Endodermal cell (in vitro differentiated cells): ENCODE measurements around the gene SNX5. TPM values are rescaled to one million over a fixed set of nuclear protein-coding genes. Genes with fewer than 3 reads are reported as not detected.
A peak's percentile ranks its signal among the peaks of the same experiment; 100 is the strongest.

Source experiments
- DNase-seq: peaks from one replicate; pipeline ENCODE4 v3.0.0-alpha.2; 2017
- H3K27ac ChIP-seq: 2 replicates; pipeline ENCODE4 v1.5.1; 2013; ENCODE audit warnings: mild to moderate bottlenecking, low read depth, low read length, moderate library complexity
- H3K27me3 ChIP-seq: 2 replicates; pipeline ENCODE4 v1.6.1; 2013; ENCODE audit warnings: mild to moderate bottlenecking, low read length, moderate library complexity; ENCODE audit not compliant: insufficient read depth, control insufficient read depth, poor library complexity, severe bottlenecking
- H3K36me3 ChIP-seq: 2 replicates; pipeline ENCODE4 v1.7.0; 2013; ENCODE audit warnings: mild to moderate bottlenecking, low read length, moderate library complexity; ENCODE audit not compliant: control insufficient read depth, insufficient read depth
- H3K4me1 ChIP-seq: one replicate; pipeline ENCODE4 v1.7.0; 2013; ENCODE audit warnings: low read length; ENCODE audit not compliant: control insufficient read depth, insufficient read depth
- H3K4me3 ChIP-seq: 2 replicates; pipeline ENCODE4 v1.5.1; 2013; ENCODE audit warnings: mild to moderate bottlenecking, low read length, moderate library complexity
- H3K9ac ChIP-seq: 2 replicates; pipeline ENCODE4 v1.6.1; 2013; ENCODE audit warnings: mild to moderate bottlenecking, low read length, moderate library complexity; ENCODE audit not compliant: poor library complexity, severe bottlenecking; ENCODE audit errors: extremely low read depth
- H3K9me3 ChIP-seq: 2 replicates; pipeline ENCODE4 v1.6.1; 2013; ENCODE audit warnings: mild to moderate bottlenecking, low read length, moderate library complexity; ENCODE audit not compliant: control insufficient read depth
- H3K27ac Mint-ChIP-seq: 2 replicates; pipeline ENCODE4 v1.8.0; 2020; ENCODE audit warnings: mixed read lengths
- H3K27me3 Mint-ChIP-seq: 2 replicates; pipeline ENCODE4 v1.8.0; 2021; ENCODE audit warnings: mild to moderate bottlenecking, mixed read lengths; ENCODE audit not compliant: insufficient read depth
- H3K36me3 Mint-ChIP-seq: 2 replicates; pipeline ENCODE4 v1.8.0; 2020; ENCODE audit warnings: low read depth, mixed read lengths
- H3K4me1 Mint-ChIP-seq: 2 replicates; pipeline ENCODE4 v1.8.0; 2020; ENCODE audit warnings: mixed read lengths
- H3K4me3 Mint-ChIP-seq: 2 replicates; pipeline ENCODE4 v1.8.0; 2020; ENCODE audit warnings: mild to moderate bottlenecking, moderate library complexity, mixed read lengths
- H3K9me3 Mint-ChIP-seq: 2 replicates; pipeline ENCODE4 v1.8.0; 2020; ENCODE audit warnings: mild to moderate bottlenecking, mixed read lengths
- CTCF ChIP-seq: fragments of 200-600 bp; sonication (generic); conservative IDR thresholded peaks from 2 replicates; pipeline ENCODE4 v1.5.0; 2021; ENCODE audit warnings: antibody characterized with exemption, mild to moderate bottlenecking
- WGBS, 2 experiments: methylation state at CpG; one replicate each; pipeline versions ENCODE4 v1.1.5 to v1.1.7; 2013; ENCODE audit warnings: missing lambda C conversion rate in 2 of 2, mixed read lengths in 1 of 2; ENCODE audit not compliant: insufficient coverage in 1 of 2, insufficient read length in 1 of 2; 5-methylcytosine and 5-hydroxymethylcytosine counted together
- total RNA-seq, 2 donors: library from RNA; stranded (reverse); fragmentation: NEBNext Ultra II Directional in 1 of 2; extraction: Animal tissue kit (Norgen Biotek cat#: 25700) in 1 of 2; gene quantifications; 2 replicates in 1 of 2; 3 replicates in 1 of 2; pipeline ENCODE4 v1.2.1, GENCODE V29; 2021

The SNX5 gene
- total RNA-seq, 2 donors from 2014 or later = 170 to 171 TPM

- no peaks in the 10 kb centered on the region for H3K9me3 ChIP-seq
- Mint-ChIP-seq H3K4me1 (peaks cover 55% of the 10 kb centered on the region), H3K4me3 (peak overlapping the region; percentile 95), H3K36me3 (peaks cover 57% of the 10 kb centered on the region), H3K27ac (peak overlapping the region; percentile 83), H3K27me3 (no peaks in the 10 kb centered on the region), H3K9me3 (no peaks in the 10 kb centered on the region)
- H3K27ac ChIP-seq = no peak overlapping the region
- peak overlapping the region; percentile 91 for H3K4me3 ChIP-seq
- 52 to 62% methylated on average over 3 of the region's 3 CpGs for WGBS, 2 experiments
- no peak for TF ChIP-seq CTCF
- H3K4me1 ChIP-seq = peaks cover 21% of the 10 kb centered on the region
- DNase-seq = no peak
- H3K27me3 ChIP-seq = no peaks in the 10 kb centered on the region
- H3K36me3 ChIP-seq = peaks cover 46% of the 10 kb centered on the region
- peak overlapping the region; percentile 99 for H3K9ac ChIP-seq
These were observed 4.0 kb downstream of the SNX5 start for GRCh38 chr20:17964632-17965031.

- no peak overlapping the region for H3K9ac ChIP-seq
- Mint-ChIP-seq H3K9me3 (no peaks in the 10 kb centered on the region), H3K36me3 (peaks cover 57% of the 10 kb centered on the region), H3K4me1 (peaks cover 61% of the 10 kb centered on the region), H3K27ac (peak overlapping the region; percentile 39), H3K27me3 (no peaks in the 10 kb centered on the region), H3K4me3 (peak overlapping the region; percentile 95)
- no peak for DNase-seq
- TF ChIP-seq CTCF = no peak
- 100% methylated on average over 1 of the region's 1 CpG; no CpG with 5 or more reads in 1 of the 2 experiments for WGBS, 2 experiments
- peak overlapping the region; percentile 91 for H3K4me3 ChIP-seq
- H3K36me3 ChIP-seq = peaks cover 52% of the 10 kb centered on the region
- peaks cover 26% of the 10 kb centered on the region for H3K4me1 ChIP-seq
- no peak overlapping the region for H3K27ac ChIP-seq
- H3K9me3 ChIP-seq = no peaks in the 10 kb centered on the region
- no peaks in the 10 kb centered on the region for H3K27me3 ChIP-seq
These were observed 4.5 kb downstream of the SNX5 start for GRCh38 chr20:17964073-17964472.

- peak overlapping the region; percentile 95 for H3K4me3 Mint-ChIP-seq
- Histone ChIP-seq H3K9ac (no peak overlapping the region), H3K9me3 (no peaks in the 10 kb centered on the region), H3K4me1 (peaks cover 34% of the 10 kb centered on the region), H3K27ac (no peak overlapping the region), H3K27me3 (no peaks in the 10 kb centered on the region), H3K36me3 (peaks cover 55% of the 10 kb centered on the region), H3K4me3 (peak overlapping the region; percentile 91)
- 79 to 84% methylated on average over 3 to 9 of the region's 9 CpGs for WGBS, 2 experiments
- no peak for DNase-seq
- no peaks in the 10 kb centered on the region for H3K27me3 Mint-ChIP-seq
- H3K27ac Mint-ChIP-seq = peak overlapping the region; percentile 75
- no peak for TF ChIP-seq CTCF
- peaks cover 67% of the 10 kb centered on the region for H3K4me1 Mint-ChIP-seq
- H3K9me3 Mint-ChIP-seq = no peaks in the 10 kb centered on the region
- peaks cover 57% of the 10 kb centered on the region for H3K36me3 Mint-ChIP-seq
These were observed 5.3 kb downstream of the SNX5 start for GRCh38 chr20:17963114-17963897.
